SK-N-SH treated with all-trans-retinoic acid at 6 μM for 48 hours (cell line): ENCODE data around the gene ABHD12B.

Experiments
- ARNTL ChIP-seq: fragments of 450-650 bp; formaldehyde crosslinking; IDR thresholded peaks from 2 replicates; pipeline ENCODE4 v1.5.0; 2020; ENCODE audit warnings: low read depth, mild to moderate bottlenecking, moderate library complexity, borderline replicate concordance
- BACH2 ChIP-seq: fragments of 250-450 bp; sonication (Bioruptor Pico); IDR thresholded peaks from 2 replicates; pipeline ENCODE4 v1.9.0; 2021; ENCODE audit warnings: mild to moderate bottlenecking, borderline replicate concordance
- ESRRG ChIP-seq: fragments of 250-450 bp; sonication (Bioruptor Pico); IDR thresholded peaks from 2 replicates; pipeline ENCODE4 v1.6.1; 2021; ENCODE audit warnings: mild to moderate bottlenecking
- GLIS3 ChIP-seq: fragments of 250-450 bp; sonication (Bioruptor Pico); IDR thresholded peaks from 2 replicates; pipeline ENCODE4 v1.5.0; 2020; ENCODE audit warnings: mild to moderate bottlenecking, moderate library complexity
- PPARA ChIP-seq: fragments of 250-450 bp; sonication (Bioruptor Pico); IDR thresholded peaks from 2 replicates; pipeline ENCODE4 v1.5.0; 2020; ENCODE audit warnings: mild to moderate bottlenecking, borderline replicate concordance
- SNAI2 ChIP-seq: fragments of 250-450 bp; sonication (Bioruptor Pico); IDR thresholded peaks from 2 replicates; pipeline ENCODE4 v1.5.0; 2020; ENCODE audit warnings: mild to moderate bottlenecking, moderate library complexity
- TCF4 ChIP-seq: fragments of 250-450 bp; sonication (Bioruptor Pico); IDR thresholded peaks from 2 replicates; pipeline ENCODE4 v1.8.0; 2021; ENCODE audit warnings: mild to moderate bottlenecking, moderate library complexity, borderline replicate concordance
- ZC3H10 ChIP-seq: fragments of 250-450 bp; sonication (Bioruptor Pico); IDR thresholded peaks from 2 replicates; pipeline ENCODE4 v1.5.1; 2021; ENCODE audit warnings: mild to moderate bottlenecking, moderate library complexity
- ZFP30 ChIP-seq: fragments of 450-650 bp; formaldehyde crosslinking; IDR thresholded peaks from 2 replicates; pipeline ENCODE4 v1.5.0; 2022; ENCODE audit warnings: mild to moderate bottlenecking, moderate library complexity
- ZNF565 ChIP-seq: fragments of 450-650 bp; formaldehyde crosslinking; conservative IDR thresholded peaks from 2 replicates; pipeline ENCODE4 v1.5.0; 2020; ENCODE audit warnings: low read depth, mild to moderate bottlenecking, moderate library complexity
- TF ChIP-seq, protein P1 (sequence below): fragments of 250-450 bp; sonication (Bioruptor Pico); IDR thresholded peaks from 2 replicates; pipeline ENCODE4 v1.5.1; 2021; ENCODE audit warnings: mild to moderate bottlenecking, moderate library complexity

DNA sequence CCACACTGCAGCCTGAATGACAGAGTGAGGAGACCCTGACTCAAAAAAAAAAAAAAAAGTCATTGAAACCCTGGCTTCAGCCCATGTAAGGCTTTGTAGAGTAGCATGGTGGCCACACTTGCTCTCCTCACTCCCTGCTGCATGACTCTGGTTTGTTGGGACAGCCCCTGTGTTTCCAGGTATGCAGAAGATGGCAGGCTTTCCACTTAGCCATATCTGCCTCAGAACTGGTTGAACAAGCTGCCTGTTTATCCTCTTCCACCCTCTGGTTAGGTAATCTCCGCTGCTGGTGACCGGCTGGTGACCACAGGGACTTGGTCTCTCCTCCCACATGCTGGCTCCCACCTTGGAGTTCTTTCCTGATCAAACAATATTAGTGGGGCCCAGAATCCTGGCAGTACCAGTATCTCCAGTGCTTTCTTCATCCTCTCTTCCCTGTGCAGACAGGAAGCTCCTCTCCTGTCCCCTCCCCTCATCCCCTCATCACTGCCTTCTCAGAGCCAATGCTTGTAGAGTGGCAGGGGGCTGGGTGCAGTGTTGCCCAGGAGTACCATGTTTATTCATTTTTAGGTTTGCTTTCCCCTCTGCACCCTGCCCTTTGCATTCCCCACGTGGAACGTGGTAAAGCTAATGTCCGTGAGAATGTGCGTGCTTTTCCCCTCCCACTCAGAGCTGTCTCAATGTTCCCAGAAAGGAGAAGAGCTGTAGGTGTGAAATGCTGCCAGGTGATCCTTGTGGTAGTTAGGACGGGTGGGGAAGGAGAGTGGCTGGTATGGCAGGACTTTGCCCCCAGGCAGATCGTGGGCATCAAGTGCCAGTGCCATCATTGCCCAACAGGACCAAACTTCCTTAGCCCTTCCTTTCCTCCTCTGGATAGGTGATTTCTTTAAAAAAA, 11.3 kb downstream of the ABHD12B start:
- TF ChIP-seq ARNTL (CRISPR knock-in tag) (no peak), ZFP30 (no peak), SNAI2 (CRISPR knock-in tag) (no peak), ESRRG (CRISPR knock-in tag) (no peak), GLIS3 (no peak), PPARA (CRISPR knock-in tag) (no peak), ZC3H10 (CRISPR knock-in tag) (no peak), BACH2 (CRISPR knock-in tag) (no peak), ZNF565 (CRISPR knock-in tag) (no peak), TCF4 (CRISPR knock-in tag) (no peak)
- TF ChIP-seq, protein P1, sequence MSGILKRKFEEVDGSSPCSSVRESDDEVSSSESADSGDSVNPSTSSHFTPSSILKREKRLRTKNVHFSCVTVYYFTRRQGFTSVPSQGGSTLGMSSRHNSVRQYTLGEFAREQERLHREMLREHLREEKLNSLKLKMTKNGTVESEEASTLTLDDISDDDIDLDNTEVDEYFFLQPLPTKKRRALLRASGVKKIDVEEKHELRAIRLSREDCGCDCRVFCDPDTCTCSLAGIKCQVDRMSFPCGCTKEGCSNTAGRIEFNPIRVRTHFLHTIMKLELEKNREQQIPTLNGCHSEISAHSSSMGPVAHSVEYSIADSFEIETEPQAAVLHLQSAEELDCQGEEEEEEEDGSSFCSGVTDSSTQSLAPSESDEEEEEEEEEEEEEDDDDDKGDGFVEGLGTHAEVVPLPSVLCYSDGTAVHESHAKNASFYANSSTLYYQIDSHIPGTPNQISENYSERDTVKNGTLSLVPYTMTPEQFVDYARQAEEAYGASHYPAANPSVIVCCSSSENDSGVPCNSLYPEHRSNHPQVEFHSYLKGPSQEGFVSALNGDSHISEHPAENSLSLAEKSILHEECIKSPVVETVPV, result no peak
